Kidney (tissue), 14 donors: ENCODE measurements around the gene RILPL2. TPM values are rescaled to one million over a fixed set of nuclear protein-coding genes. Genes with fewer than 3 reads are reported as not detected.
"Not testable (repeated sequence)": the region's sequence is repeated elsewhere in the genome, so short reads cannot be mapped to it uniquely, and the experiment has no call there.

Source experiments
- DNase-seq, 5 donors: peaks; one replicate each; pipeline ENCODE4 v3.0.0-alpha.2; 2013 to 2020
- FAIRE-seq: peaks from 2 replicates; lab custom pipeline; 2012; peaks lifted over from hg19 to GRCh38; lab: Jason Lieb, UNC
- H3K27ac ChIP-seq, 2 donors: one replicate each; pipeline ENCODE4 v1.7.0; 2013; ENCODE audit warnings: low read depth in 2 of 2, low read length in 2 of 2, inconsistent platforms in 1 of 2
- H3K27me3 ChIP-seq: one replicate; pipeline ENCODE4 v1.7.1; 2013; ENCODE audit warnings: low read length, inconsistent platforms; ENCODE audit not compliant: control insufficient read depth, insufficient read depth
- H3K36me3 ChIP-seq, 3 donors: one replicate each; pipeline versions ENCODE4 v1.7.0 to v1.7.1; 2013; ENCODE audit warnings: low read length in 3 of 3, control low read depth in 1 of 3, inconsistent platforms in 1 of 3; ENCODE audit not compliant: insufficient read depth in 3 of 3, control insufficient read depth in 2 of 3
- H3K4me1 ChIP-seq, 3 donors: one replicate each; pipeline versions ENCODE4 v1.7.0 to v1.7.1; 2013; ENCODE audit warnings: low read length in 3 of 3, inconsistent platforms in 1 of 3, low read depth in 1 of 3; ENCODE audit not compliant: control insufficient read depth in 2 of 3, insufficient read depth in 2 of 3
- H3K4me3 ChIP-seq, 3 donors: one replicate each; pipeline versions ENCODE4 v1.7.0 to v1.8.1; 2013; ENCODE audit warnings: low read length in 3 of 3, control low read depth in 1 of 3, inconsistent platforms in 1 of 3
- H3K9ac ChIP-seq, 3 donors: one replicate each; pipeline versions ENCODE4 v1.7.0 to v1.7.1; 2013; ENCODE audit warnings: low read length in 3 of 3, control low read depth in 1 of 3, inconsistent platforms in 1 of 3
- H3K9me3 ChIP-seq, 3 donors: one replicate each; pipeline versions ENCODE4 v1.7.0 to v1.7.1; 2013; ENCODE audit warnings: low read length in 3 of 3, control low read depth in 1 of 3, inconsistent platforms in 1 of 3; ENCODE audit not compliant: control insufficient read depth in 2 of 3, insufficient read depth in 1 of 3
- CTCF ChIP-seq: IDR thresholded peaks from 3 replicates; pipeline ENCODE4 v1.5.1; 2012; ENCODE audit warnings: mild to moderate bottlenecking, moderate library complexity, borderline replicate concordance; ENCODE audit not compliant: insufficient read depth; ENCODE audit errors: extremely low read depth
- intact Hi-C: fragments of 100-400 bp; cut with DNase I; formaldehyde crosslinking; loops from one replicate; pipeline ENCODE4 v1.11.1; 2022
- polyA plus RNA-seq: library from polyadenylated mRNA; stranded (reverse); fragments of 350-450 nt; fragmentation: Illumina TruSeq; extraction: RNeasy Lipid Tissue Mini Kit (QIAGEN cat#74804); gene quantifications from one replicate; pipeline ENCODE4 v1.2.3, GENCODE V29; 2014; ENCODE audit warnings: low read depth, low replicate concordance; ENCODE audit not compliant: insufficient read depth
- total RNA-seq: library from RNA; stranded (reverse); fragmentation: NEBNext Ultra II Directional; extraction: Animal tissue kit (Norgen Biotek cat#: 25700); gene quantifications from one replicate; pipeline ENCODE4 v1.2.1, GENCODE V29; 2021
- donor health status: control.
- donor health status: control.
- donor health status: control.
- donor health status: control.
- donor health status: control.
- donor health status: DM: yes; HTN: yes; CAD: no.
- donor health status: Normal renal cell carcinoma (clear cell type).

RILPL2 gene
- total and polyA plus RNA-seq, 2 donors from 2014 or later, result 8.0 to 11.1 TPM

GRCh38 chr12:123388951-123389559 lies 47.4 kb downstream of the RILPL2 start:
- H3K9me3 ChIP-seq, result no peaks in the 10 kb centered on the region
- TF ChIP-seq CTCF, result no peak
- H3K36me3 ChIP-seq, result peaks cover 9 to 15% (median 12%) of the 10 kb centered on the region in 3 donors
- H3K27me3 ChIP-seq, result no peaks in the 10 kb centered on the region
- DNase-seq (peak in 1 of 5 donors; percentile 11), FAIRE-seq (no peak)
- no peak overlapping the region for H3K9ac ChIP-seq
- H3K4me1 ChIP-seq, result peaks cover 0 to 29% (median 4%) of the 10 kb centered on the region in 3 donors
- peak overlapping the region in 1 of 2 donors; percentile 60 for H3K27ac ChIP-seq
- intact Hi-C loops, result no loop called here
- H3K4me3 ChIP-seq, result no peak overlapping the region

GRCh38 chr12:123388177-123388950 lies 48.1 kb downstream of the RILPL2 start:
- Histone ChIP-seq H3K9me3 (no peaks in the 10 kb centered on the region), H3K36me3 (peaks cover 9 to 14% (median 12%) of the 10 kb centered on the region in 3 donors), H3K4me3 (peak overlapping the region; percentile 61 to 72 (median 63)), H3K27me3 (no peaks in the 10 kb centered on the region), H3K27ac (peak overlapping the region; percentile 82 to 92), H3K9ac (peak overlapping the region; percentile 7 to 87 (median 54)), H3K4me1 (peaks cover 0 to 29% (median 4%) of the 10 kb centered on the region in 3 donors)
- intact Hi-C loops, result no loop called here
- FAIRE-seq (no peak), DNase-seq (peak; percentile 79 to 92 (median 86))
- no peak for TF ChIP-seq CTCF

GRCh38 chr12:123387508-123388176 lies 48.8 kb downstream of the RILPL2 start:
- Histone ChIP-seq H3K9ac (peak overlapping the region in 1 of 3 donors; percentile 54), H3K4me1 (peaks cover 0 to 29% (median 4%) of the 10 kb centered on the region in 3 donors), H3K9me3 (no peaks in the 10 kb centered on the region), H3K36me3 (peaks cover 8 to 12% (median 11%) of the 10 kb centered on the region in 3 donors), H3K27me3 (no peaks in the 10 kb centered on the region), H3K27ac (peak overlapping the region; percentile 82 to 92), H3K4me3 (peak overlapping the region in 2 of 3 donors; percentile 61 to 72)
- FAIRE-seq (no peak), DNase-seq (no peak)
- TF ChIP-seq CTCF, result no peak
- intact Hi-C loops, result no loop called here

GRCh38 chr12:123385536-123385935 lies 50.9 kb downstream of the RILPL2 start:
- H3K27ac ChIP-seq, H3K27me3 ChIP-seq, H3K9ac ChIP-seq, H3K36me3 ChIP-seq, H3K4me3 ChIP-seq, H3K9me3 ChIP-seq, FAIRE-seq, intact Hi-C loops, DNase-seq: not testable (repeated sequence)
- H3K4me1 ChIP-seq, result peaks cover 0 to 22% (median 4%) of the 10 kb centered on the region in 3 donors
